Epithelial cell of prostate (primary cell): ENCODE measurements around the gene NUP62.

Experiments
- DNase-seq: peaks from one replicate; pipeline ENCODE4 v3.0.0-alpha.2; 2011; ENCODE audit warnings: low read depth, low spot score
- H3K27ac ChIP-seq: fragments of 450-650 bp; 2 replicates; pipeline ENCODE4 v1.5.1; 2017; ENCODE audit warnings: mild to moderate bottlenecking

The NUP62 gene

GRCh38 chr19:49858088-49858985 lies 71.0 kb downstream of the NUP62 start:
- DNase-seq, result no peak
- H3K27ac ChIP-seq, result peak overlapping the region; percentile 71

- no peak overlapping the region for H3K27ac ChIP-seq
- no peak for DNase-seq
Measured at GRCh38 chr19:49857838-49858087, 71.5 kb downstream of the NUP62 start.

- DNase-seq, result no peak
- H3K27ac ChIP-seq, result no peak overlapping the region
Measured at GRCh38 chr19:49857061-49857837, 72.1 kb downstream of the NUP62 start.
